ENCODE results near the gene ZNF18.
"Not testable (repeated sequence)": the region's sequence is repeated elsewhere in the genome, so short reads cannot be mapped to it uniquely, and the experiment has no call there.

The ZNF18 gene

DNA sequence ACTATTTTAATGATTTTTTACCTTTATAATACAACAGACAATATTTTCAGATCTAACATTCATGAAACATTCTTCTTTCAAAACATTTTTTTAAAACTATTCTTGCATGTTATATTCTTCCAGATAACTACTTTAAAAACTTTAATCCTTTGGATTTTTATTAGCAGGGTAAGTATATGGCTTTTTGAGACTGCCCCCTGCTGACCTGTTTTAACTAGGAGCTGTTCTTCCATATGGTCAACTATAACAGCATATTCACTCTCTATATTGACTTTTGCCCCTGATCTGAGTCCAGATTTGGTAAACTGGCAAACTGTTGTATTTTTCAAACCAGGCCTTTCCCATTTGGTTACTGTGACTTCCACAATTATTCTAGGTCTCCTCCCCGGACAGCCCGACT is 16.5 kb downstream of the ZNF18 start:
- Histone ChIP-seq H3K9ac (ENCODE audit: low read depth, low read length) (no peak overlapping the region), H3K4me3 (ENCODE audit: low read depth, low read length) (no peak overlapping the region), H3K27me3 (ENCODE audit: control insufficient read depth, insufficient read depth, low read length) (no peaks in the 10 kb centered on the region), H3K36me3 (ENCODE audit: control insufficient read depth, insufficient read depth, low read length) (peaks cover 14% of the 10 kb centered on the region), H3K4me1 (ENCODE audit: control insufficient read depth, insufficient read depth, low read length) (peaks cover 2% of the 10 kb centered on the region), H3K9me3 (ENCODE audit: control insufficient read depth, insufficient read depth, low read length) (no peaks in the 10 kb centered on the region)

DNA sequence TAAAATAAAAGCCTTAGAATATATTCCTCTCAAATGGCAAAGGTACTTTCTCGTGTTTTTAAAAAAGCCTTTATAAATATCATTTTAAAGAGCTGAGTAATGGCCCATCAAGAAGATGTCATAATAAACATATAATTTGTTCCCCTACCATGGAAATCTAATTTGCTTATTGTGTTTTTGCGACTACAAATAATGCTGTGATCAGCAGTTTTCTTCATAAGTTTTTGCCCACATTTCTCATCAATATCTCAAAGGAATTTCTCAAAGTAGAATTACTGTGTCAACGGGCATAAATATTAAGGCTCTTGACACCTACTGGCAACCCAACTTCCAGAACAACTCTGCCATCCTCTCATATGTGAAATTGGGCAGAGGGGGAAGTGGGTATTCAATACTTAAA is 17.5 kb downstream of the ZNF18 start:
- no peaks in the 10 kb centered on the region for H3K9me3 ChIP-seq (ENCODE audit: control insufficient read depth, insufficient read depth, low read length)
- H3K9ac ChIP-seq (ENCODE audit: low read depth, low read length) = no peak overlapping the region
- no peak overlapping the region for H3K4me3 ChIP-seq (ENCODE audit: low read depth, low read length)
- peaks cover 2% of the 10 kb centered on the region for H3K4me1 ChIP-seq (ENCODE audit: control insufficient read depth, insufficient read depth, low read length)
- no peaks in the 10 kb centered on the region for H3K27me3 ChIP-seq (ENCODE audit: control insufficient read depth, insufficient read depth, low read length)
- H3K36me3 ChIP-seq (ENCODE audit: control insufficient read depth, insufficient read depth, low read length) = peaks cover 14% of the 10 kb centered on the region

DNA sequence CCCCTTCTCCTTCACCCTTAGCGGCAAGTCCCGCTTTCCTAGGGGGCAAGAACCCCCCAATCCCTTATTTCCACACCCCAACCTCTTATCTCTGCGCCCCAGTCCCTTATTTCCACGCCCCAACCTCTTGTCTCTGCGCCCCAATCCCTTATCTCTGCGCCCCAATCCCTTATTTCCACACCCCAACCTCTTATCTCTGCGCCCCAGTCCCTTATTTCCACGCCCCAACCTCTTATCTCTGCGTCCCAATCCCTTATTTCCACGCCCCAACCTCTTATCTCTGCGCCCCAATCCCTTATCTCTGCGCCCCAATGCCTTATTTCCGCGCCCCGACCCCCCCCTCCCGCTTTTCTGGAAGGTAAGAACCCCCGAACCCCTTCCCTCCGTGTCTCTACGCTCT is 24.5 kb downstream of the ZNF18 start:
- H3K27me3 ChIP-seq (ENCODE audit: control insufficient read depth, insufficient read depth, low read length); H3K4me3 ChIP-seq (ENCODE audit: low read depth, low read length); H3K9ac ChIP-seq (ENCODE audit: low read depth, low read length); H3K4me1 ChIP-seq (ENCODE audit: control insufficient read depth, insufficient read depth, low read length); H3K36me3 ChIP-seq (ENCODE audit: control insufficient read depth, insufficient read depth, low read length); H3K9me3 ChIP-seq (ENCODE audit: control insufficient read depth, insufficient read depth, low read length): not testable (repeated sequence)

DNA sequence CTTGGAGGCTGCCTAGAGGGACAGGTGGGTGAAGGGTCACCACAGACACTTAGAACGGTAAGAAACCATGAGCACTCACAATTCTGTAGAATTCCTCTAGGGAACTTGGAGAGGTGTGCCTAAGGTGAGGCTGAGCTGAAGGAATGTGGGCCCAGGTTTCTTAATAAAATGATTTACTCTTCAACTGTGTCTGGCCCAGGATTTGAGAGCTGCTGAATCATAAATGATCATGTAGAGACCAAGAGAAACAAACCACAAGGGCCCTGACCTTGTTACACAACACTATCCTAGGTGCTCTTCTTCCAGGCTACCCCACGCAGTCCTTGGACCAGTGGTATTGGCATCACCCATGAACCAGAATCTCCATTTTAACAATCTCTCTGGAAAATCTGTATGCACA is 27.7 kb downstream of the ZNF18 start:
- no peaks in the 10 kb centered on the region for H3K4me1 ChIP-seq (ENCODE audit: control insufficient read depth, insufficient read depth, low read length)

DNA sequence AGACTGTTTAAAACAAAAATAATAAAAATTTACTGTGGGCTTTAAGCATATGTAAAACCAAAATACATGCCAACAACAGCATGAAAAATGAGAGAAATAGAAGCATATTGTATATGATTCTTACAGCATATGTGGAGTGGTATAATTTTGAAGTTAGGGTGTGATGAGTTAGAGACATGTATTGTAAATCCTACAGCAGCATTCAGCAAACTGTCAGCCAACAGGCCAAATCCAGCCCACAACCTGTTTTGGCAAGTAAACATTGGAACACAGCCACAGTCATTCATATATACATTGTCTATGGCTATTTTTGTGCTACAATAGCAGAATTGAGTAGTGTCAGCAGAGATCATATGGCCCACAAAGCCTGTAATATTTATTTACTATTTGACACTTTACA is 42.3 kb downstream of the ZNF18 start:
- Histone ChIP-seq H3K9ac (ENCODE audit: low read depth, low read length) (no peak overlapping the region), H3K27me3 (ENCODE audit: control insufficient read depth, insufficient read depth, low read length) (no peaks in the 10 kb centered on the region), H3K4me3 (ENCODE audit: low read depth, low read length) (no peak overlapping the region), H3K36me3 (ENCODE audit: control insufficient read depth, insufficient read depth, low read length) (no peaks in the 10 kb centered on the region), H3K4me1 (ENCODE audit: control insufficient read depth, insufficient read depth, low read length) (no peaks in the 10 kb centered on the region), H3K9me3 (ENCODE audit: control insufficient read depth, insufficient read depth, low read length) (no peaks in the 10 kb centered on the region)

More for the DNA sequence above, 27.7 kb downstream of the ZNF18 start:
- Histone ChIP-seq H3K9me3 (ENCODE audit: control insufficient read depth, insufficient read depth, low read length) (no peaks in the 10 kb centered on the region), H3K27me3 (ENCODE audit: control insufficient read depth, insufficient read depth, low read length) (no peaks in the 10 kb centered on the region), H3K4me3 (ENCODE audit: low read depth, low read length) (no peak overlapping the region), H3K9ac (ENCODE audit: low read depth, low read length) (no peak overlapping the region), H3K36me3 (ENCODE audit: control insufficient read depth, insufficient read depth, low read length) (no peaks in the 10 kb centered on the region)

DNA sequence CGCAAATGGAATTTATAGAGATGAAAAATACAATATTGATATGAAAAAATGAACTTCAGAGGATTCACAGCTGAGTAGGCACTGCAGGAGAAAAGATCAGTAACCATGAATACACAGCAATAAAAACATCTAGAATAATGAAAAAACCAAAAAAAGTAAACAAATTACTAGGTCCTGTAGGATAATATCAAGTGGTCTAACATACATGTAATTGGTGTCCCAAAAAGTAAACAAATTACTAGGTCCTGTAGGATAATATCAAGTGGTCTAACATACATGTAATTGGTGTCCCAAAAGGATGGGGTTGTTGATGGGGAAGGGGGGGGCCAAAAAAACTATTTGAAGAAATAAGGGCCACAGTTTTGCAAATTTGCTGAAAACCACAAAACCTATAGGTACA is 43.4 kb downstream of the ZNF18 start:
- Histone ChIP-seq H3K27me3 (ENCODE audit: control insufficient read depth, insufficient read depth, low read length) (no peaks in the 10 kb centered on the region), H3K4me3 (ENCODE audit: low read depth, low read length) (no peak overlapping the region), H3K9ac (ENCODE audit: low read depth, low read length) (no peak overlapping the region), H3K9me3 (ENCODE audit: control insufficient read depth, insufficient read depth, low read length) (no peaks in the 10 kb centered on the region), H3K4me1 (ENCODE audit: control insufficient read depth, insufficient read depth, low read length) (no peaks in the 10 kb centered on the region), H3K36me3 (ENCODE audit: control insufficient read depth, insufficient read depth, low read length) (no peaks in the 10 kb centered on the region)

DNA sequence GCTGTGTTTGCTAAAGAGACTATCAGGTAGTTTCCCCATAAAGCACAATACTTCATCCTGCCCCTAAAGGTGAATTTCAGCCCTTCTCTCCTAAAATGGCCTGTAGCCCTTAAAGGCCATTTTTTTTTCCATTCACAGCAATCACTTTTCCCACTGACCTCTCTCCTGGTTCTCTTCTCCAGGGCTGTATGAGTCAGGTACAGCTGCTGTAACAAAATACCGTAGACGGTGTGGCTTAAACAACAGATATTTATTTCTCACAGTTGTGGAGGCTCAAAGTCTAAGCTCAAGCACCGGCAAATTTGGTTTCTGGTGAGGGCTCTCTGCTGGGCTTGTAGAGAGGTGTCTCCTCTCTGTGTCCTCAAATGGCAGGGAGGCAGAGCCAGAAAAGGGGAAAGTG is 44.7 kb downstream of the ZNF18 start:
- no peaks in the 10 kb centered on the region for H3K36me3 ChIP-seq (ENCODE audit: control insufficient read depth, insufficient read depth, low read length)
- no peak overlapping the region for H3K9ac ChIP-seq (ENCODE audit: low read depth, low read length)
- H3K4me1 ChIP-seq (ENCODE audit: control insufficient read depth, insufficient read depth, low read length) = no peaks in the 10 kb centered on the region
- no peak overlapping the region for H3K4me3 ChIP-seq (ENCODE audit: low read depth, low read length)
- no peaks in the 10 kb centered on the region for H3K27me3 ChIP-seq (ENCODE audit: control insufficient read depth, insufficient read depth, low read length)
- no peaks in the 10 kb centered on the region for H3K9me3 ChIP-seq (ENCODE audit: control insufficient read depth, insufficient read depth, low read length)

DNA sequence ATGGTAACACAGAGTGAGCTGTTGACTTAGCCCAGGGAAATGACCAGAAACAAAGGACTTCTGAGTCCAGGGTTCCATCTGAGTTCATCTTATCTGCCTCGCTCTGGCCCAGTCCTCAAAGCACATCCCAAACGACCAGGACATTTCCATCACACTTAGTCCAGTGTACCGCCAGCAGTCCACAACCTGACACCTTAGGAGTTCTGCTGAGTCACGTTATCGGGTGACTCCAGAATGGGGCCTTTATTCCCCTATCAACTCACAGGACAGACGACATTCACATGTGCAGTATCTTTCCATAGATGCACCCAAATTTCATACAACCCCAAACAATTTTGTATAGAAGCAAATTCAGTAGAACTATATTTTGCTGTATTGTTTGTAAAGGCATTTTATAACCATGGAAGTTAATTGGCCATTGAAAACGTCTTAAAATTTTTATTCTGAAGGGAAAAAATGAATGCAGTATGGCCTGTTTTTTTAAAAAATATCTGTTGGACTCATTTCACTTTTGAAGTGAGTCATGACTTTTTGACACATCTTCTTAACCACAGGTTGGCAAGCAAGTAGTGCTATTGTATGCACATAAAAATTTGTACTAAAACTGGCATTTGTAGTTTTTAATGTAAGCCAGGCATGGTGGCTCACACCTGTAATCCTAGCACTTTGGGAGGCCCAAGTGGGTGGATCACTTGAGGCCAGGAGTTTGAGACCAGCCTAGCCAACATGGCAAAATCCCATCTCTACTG is 46.3 kb downstream of the ZNF18 start:
- Histone ChIP-seq H3K9ac (ENCODE audit: low read depth, low read length) (no peak overlapping the region), H3K9me3 (ENCODE audit: control insufficient read depth, insufficient read depth, low read length) (no peaks in the 10 kb centered on the region)

DNA sequence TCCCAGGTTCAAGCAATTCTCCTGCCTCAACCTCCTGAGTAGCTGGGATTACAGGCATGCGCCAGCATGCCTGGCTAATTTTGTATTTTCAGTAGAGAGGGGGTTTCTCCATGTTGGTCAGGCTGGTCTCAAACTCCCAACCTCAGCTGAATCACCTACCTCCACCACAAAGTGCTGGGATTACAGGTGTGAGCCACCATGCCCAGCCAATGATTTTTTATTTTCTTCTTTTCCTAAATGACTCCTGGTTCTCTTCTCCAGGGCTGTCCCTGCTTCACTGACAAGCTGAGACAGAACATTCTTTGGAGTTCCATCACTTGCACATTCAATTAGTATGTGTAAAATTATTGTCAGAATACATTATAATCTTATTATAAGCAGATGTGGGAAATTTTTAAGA is 47.7 kb downstream of the ZNF18 start:
- not testable (repeated sequence) for H3K27me3 ChIP-seq (ENCODE audit: control insufficient read depth, insufficient read depth, low read length); H3K4me1 ChIP-seq (ENCODE audit: control insufficient read depth, insufficient read depth, low read length); H3K4me3 ChIP-seq (ENCODE audit: low read depth, low read length); H3K9ac ChIP-seq (ENCODE audit: low read depth, low read length); H3K36me3 ChIP-seq (ENCODE audit: control insufficient read depth, insufficient read depth, low read length); H3K9me3 ChIP-seq (ENCODE audit: control insufficient read depth, insufficient read depth, low read length)

More for the DNA sequence above, 46.3 kb downstream of the ZNF18 start:
- H3K36me3 ChIP-seq (ENCODE audit: control insufficient read depth, insufficient read depth, low read length) = no peaks in the 10 kb centered on the region
- H3K4me1 ChIP-seq (ENCODE audit: control insufficient read depth, insufficient read depth, low read length) = no peaks in the 10 kb centered on the region
- H3K27me3 ChIP-seq (ENCODE audit: control insufficient read depth, insufficient read depth, low read length) = no peaks in the 10 kb centered on the region
- H3K4me3 ChIP-seq (ENCODE audit: low read depth, low read length) = no peak overlapping the region

DNA sequence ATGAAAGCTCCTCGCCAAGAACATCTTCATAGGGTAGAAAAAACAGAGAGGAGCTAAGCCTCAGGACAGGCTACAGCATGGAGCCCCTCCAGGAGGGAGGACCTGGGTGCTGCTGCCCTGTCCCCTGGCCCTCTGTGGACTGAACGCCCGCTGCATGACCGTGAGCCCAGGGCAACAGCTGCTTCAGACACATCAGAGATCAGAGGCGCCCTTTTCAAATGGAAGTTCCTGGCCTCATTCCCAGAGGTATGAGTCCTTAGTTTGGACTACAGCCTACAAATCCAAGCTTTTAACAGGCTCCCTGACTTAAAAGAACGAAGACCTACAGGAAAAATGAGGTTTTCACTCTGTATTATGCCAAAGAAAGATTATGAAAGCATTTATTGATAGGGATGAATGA is 48.5 kb downstream of the ZNF18 start:
- no peaks in the 10 kb centered on the region for H3K27me3 ChIP-seq (ENCODE audit: control insufficient read depth, insufficient read depth, low read length)
- H3K4me3 ChIP-seq (ENCODE audit: low read depth, low read length) = no peak overlapping the region
- no peaks in the 10 kb centered on the region for H3K36me3 ChIP-seq (ENCODE audit: control insufficient read depth, insufficient read depth, low read length)
- H3K4me1 ChIP-seq (ENCODE audit: control insufficient read depth, insufficient read depth, low read length) = no peaks in the 10 kb centered on the region
- no peaks in the 10 kb centered on the region for H3K9me3 ChIP-seq (ENCODE audit: control insufficient read depth, insufficient read depth, low read length)
- no peak overlapping the region for H3K9ac ChIP-seq (ENCODE audit: low read depth, low read length)

DNA sequence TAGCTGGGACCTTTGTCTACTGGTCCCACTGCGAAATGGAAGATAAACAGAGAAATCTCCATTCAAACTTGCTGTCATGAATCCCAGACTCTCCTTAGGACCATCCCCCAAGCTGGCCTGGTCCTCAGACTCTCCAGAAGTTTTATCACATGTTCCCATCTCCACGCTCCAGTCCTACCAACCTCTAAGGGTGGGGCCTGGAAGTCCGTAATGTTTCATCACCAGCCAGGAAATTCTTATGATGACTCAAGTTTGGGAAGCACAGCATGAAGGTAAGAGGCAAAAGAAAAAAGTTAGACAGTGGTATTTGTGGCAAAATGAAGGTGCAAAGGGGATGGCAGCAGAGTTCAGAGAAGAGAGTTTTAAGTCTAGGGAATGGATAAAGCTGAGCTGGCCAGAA is 52.7 kb downstream of the ZNF18 start:
- H3K36me3 ChIP-seq (ENCODE audit: control insufficient read depth, insufficient read depth, low read length) = no peaks in the 10 kb centered on the region
- no peak overlapping the region for H3K9ac ChIP-seq (ENCODE audit: low read depth, low read length)
- H3K4me3 ChIP-seq (ENCODE audit: low read depth, low read length) = no peak overlapping the region
- H3K9me3 ChIP-seq (ENCODE audit: control insufficient read depth, insufficient read depth, low read length) = no peaks in the 10 kb centered on the region
- H3K4me1 ChIP-seq (ENCODE audit: control insufficient read depth, insufficient read depth, low read length) = no peaks in the 10 kb centered on the region
- no peaks in the 10 kb centered on the region for H3K27me3 ChIP-seq (ENCODE audit: control insufficient read depth, insufficient read depth, low read length)

DNA sequence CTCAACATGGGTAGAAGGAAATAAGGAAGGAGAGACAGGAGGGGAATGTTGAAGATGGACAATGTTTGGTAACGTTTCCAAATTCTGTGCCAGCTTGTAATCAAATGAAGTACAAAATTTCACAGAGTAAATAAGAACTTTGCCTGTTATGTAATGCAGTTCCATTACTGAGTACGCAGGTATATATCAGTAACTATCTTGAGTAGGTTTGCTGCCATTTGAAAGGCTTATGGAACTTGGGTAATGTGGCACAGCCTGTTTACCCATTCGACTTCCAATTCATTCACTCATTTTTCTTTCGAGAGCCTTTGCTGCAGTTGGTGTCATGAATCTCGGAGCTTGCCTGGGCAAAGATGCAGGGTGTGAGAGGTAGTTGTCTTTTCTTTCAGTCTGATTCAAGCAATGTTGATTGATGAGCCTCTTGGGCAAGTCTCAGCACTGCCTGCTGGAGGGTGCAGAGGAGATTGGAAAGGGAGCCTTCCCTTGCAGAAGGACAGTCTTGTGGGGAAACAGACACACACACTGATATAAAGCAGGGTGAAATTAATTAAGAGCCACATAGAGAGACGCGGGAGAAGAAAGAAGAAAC is 53.4 kb downstream of the ZNF18 start:
- Histone ChIP-seq H3K27me3 (ENCODE audit: control insufficient read depth, insufficient read depth, low read length) (no peaks in the 10 kb centered on the region), H3K4me3 (ENCODE audit: low read depth, low read length) (no peak overlapping the region), H3K4me1 (ENCODE audit: control insufficient read depth, insufficient read depth, low read length) (no peaks in the 10 kb centered on the region), H3K36me3 (ENCODE audit: control insufficient read depth, insufficient read depth, low read length) (no peaks in the 10 kb centered on the region), H3K9ac (ENCODE audit: low read depth, low read length) (no peak overlapping the region), H3K9me3 (ENCODE audit: control insufficient read depth, insufficient read depth, low read length) (no peaks in the 10 kb centered on the region)

Data from iPS-15b (cell line).